SU-DHL-6 (cell line): ENCODE data around the gene TCN1.
"Not testable (repeated sequence)": the region's sequence is repeated elsewhere in the genome, so short reads cannot be mapped to it uniquely, and the experiment has no call there.

Source experiments
- H2AFZ ChIP-seq: fragments of 200-600 bp; sonication (generic); 2 replicates; pipeline ENCODE4 v1.6.1; 2014; ENCODE audit warnings: low read depth, mild to moderate bottlenecking, moderate library complexity, mixed read lengths, antibody characterized with exemption, low read length; ENCODE audit not compliant: severe bottlenecking
- H3F3A ChIP-seq: fragments of 200-600 bp; shearing (Covaris generic); 2 replicates; pipeline ENCODE4 v1.6.0; 2016; ENCODE audit warnings: antibody characterized with exemption, mild to moderate bottlenecking; ENCODE audit not compliant: insufficient read depth
- H3K27ac ChIP-seq: fragments of 200-600 bp; sonication (generic); 2 replicates; pipeline ENCODE4 v1.5.1; 2016; ENCODE audit warnings: low read depth, mild to moderate bottlenecking, low read length, moderate library complexity, mixed read lengths
- H3K27me3 ChIP-seq: fragments of 200-600 bp; sonication (generic), shearing (Covaris generic); 2 replicates; pipeline ENCODE4 v1.6.0; 2014; ENCODE audit warnings: mild to moderate bottlenecking, low read length
- H3K36me3 ChIP-seq: fragments of 200-600 bp; sonication (generic); 2 replicates; pipeline ENCODE4 v1.6.1; 2014; ENCODE audit warnings: mild to moderate bottlenecking, low read length, mixed read lengths
- H3K4me2 ChIP-seq: fragments of 300-600, 200-600 bp; shearing (Covaris generic), sonication (generic); 2 replicates; pipeline ENCODE4 v1.6.0; 2014; ENCODE audit warnings: low read length, low read depth, mild to moderate bottlenecking; ENCODE audit not compliant: poor library complexity, severe bottlenecking
- H3K4me3 ChIP-seq: fragments of 200-600 bp; sonication (generic); 2 replicates; pipeline ENCODE4 v1.5.1; 2014; ENCODE audit warnings: antibody characterized with exemption, low read length, mild to moderate bottlenecking, mixed read lengths; ENCODE audit not compliant: insufficient read depth, poor library complexity, severe bottlenecking
- H3K79me2 ChIP-seq: fragments of 200-600 bp; sonication (generic); 2 replicates; pipeline ENCODE4 v1.6.1; 2014; ENCODE audit warnings: mild to moderate bottlenecking, low read length, moderate library complexity; ENCODE audit not compliant: insufficient read depth
- H3K9ac ChIP-seq: fragments of 200-600 bp; sonication (generic); 2 replicates; pipeline ENCODE4 v1.7.0; 2014; ENCODE audit warnings: mild to moderate bottlenecking, low read length
- H3K9me2 ChIP-seq: fragments of 200-600 bp; sonication (generic); replicated peaks from 2 replicates; pipeline ENCODE4 v1.6.1; 2014; ENCODE audit warnings: low read length; ENCODE audit not compliant: insufficient read depth
- H3K9me3 ChIP-seq: fragments of 200-600 bp; sonication (generic); 2 replicates; pipeline ENCODE4 v1.6.1; 2014; ENCODE audit warnings: low read length, mixed read lengths; ENCODE audit not compliant: insufficient read depth
- H4K20me1 ChIP-seq: fragments of 200-600 bp; sonication (generic); 2 replicates; pipeline ENCODE4 v1.6.1; 2014; ENCODE audit warnings: low read depth, mild to moderate bottlenecking, antibody characterized with exemption, low read length, moderate library complexity, mixed read lengths
- CTCF ChIP-seq: fragments of 200-600 bp; sonication (generic); IDR thresholded peaks from one replicate; pipeline ENCODE4 v1.5.1; 2017; ENCODE audit warnings: antibody characterized with exemption, mild to moderate bottlenecking, low read length, moderate library complexity; ENCODE audit not compliant: insufficient read depth, poor library complexity, severe bottlenecking
- EZH2phosphoT487 ChIP-seq: fragments of 200-600 bp; sonication (generic), shearing (Covaris generic); conservative IDR thresholded peaks from 2 replicates; pipeline ENCODE4 v1.6.1; 2018; ENCODE audit warnings: mild to moderate bottlenecking, antibody characterized with exemption, low read length, moderate library complexity, mixed read lengths

Gene TCN1

GRCh38 chr11:59866397-59866796, at the start of gene TCN1:
Gene TCN1 (minus strand): TSS chr11:59866487. CDS start chr11:59866470, 17 bp downstream.
- no peaks in the 10 kb centered on the region for H3K27me3 ChIP-seq
- H4K20me1 ChIP-seq, result no peaks in the 10 kb centered on the region
- no peaks in the 10 kb centered on the region for H3K9me2 ChIP-seq
- H3K4me2 ChIP-seq, result no peak within 1 kb of the TSS
- H3K9me3 ChIP-seq, result no peaks in the 10 kb centered on the region
- TF ChIP-seq EZH2phosphoT487, result no peak
- no peak within 1 kb of the TSS for H3K9ac ChIP-seq
- no peak within 1 kb of the TSS for H2AFZ ChIP-seq
- no peak within 1 kb of the TSS for H3K27ac ChIP-seq
- no peak within 1 kb of the TSS for H3K4me3 ChIP-seq
- H3F3A ChIP-seq, result no peaks in the 10 kb centered on the region
- no peaks in the 10 kb centered on the region for H3K79me2 ChIP-seq
- H3K36me3 ChIP-seq, result no peaks in the 10 kb centered on the region

GRCh38 chr11:59903569-59903968, 37.3 kb upstream of the TCN1 start:
- H3K27me3 ChIP-seq, H3F3A ChIP-seq, H3K36me3 ChIP-seq, H3K4me3 ChIP-seq, H3K9ac ChIP-seq, H2AFZ ChIP-seq, H3K9me2 ChIP-seq, H3K79me2 ChIP-seq, H4K20me1 ChIP-seq, H3K9me3 ChIP-seq, H3K4me2 ChIP-seq, H3K27ac ChIP-seq: not testable (repeated sequence)

- Histone ChIP-seq H3K36me3 (no peaks in the 10 kb centered on the region), H3K4me2 (no peak overlapping the region), H3K27me3 (no peaks in the 10 kb centered on the region), H3F3A (no peaks in the 10 kb centered on the region), H3K27ac (no peak overlapping the region), H3K9me3 (no peaks in the 10 kb centered on the region), H3K79me2 (no peaks in the 10 kb centered on the region), H3K9me2 (no peaks in the 10 kb centered on the region), H4K20me1 (no peaks in the 10 kb centered on the region), H3K4me3 (no peak overlapping the region), H3K9ac (no peak overlapping the region), H2AFZ (no peak overlapping the region)
- TF ChIP-seq EZH2phosphoT487, result no peak
- TF ChIP-seq CTCF, result no peak
Measured at GRCh38 chr11:59901306-59901705, 35.0 kb upstream of the TCN1 start.

- Histone ChIP-seq H3K27me3 (no peaks in the 10 kb centered on the region), H4K20me1 (no peaks in the 10 kb centered on the region), H3K4me3 (no peak overlapping the region), H3K4me2 (no peak overlapping the region), H3K36me3 (no peaks in the 10 kb centered on the region), H2AFZ (no peak overlapping the region), H3K9me3 (no peaks in the 10 kb centered on the region), H3K9me2 (no peaks in the 10 kb centered on the region), H3K9ac (no peak overlapping the region), H3K79me2 (no peaks in the 10 kb centered on the region), H3K27ac (no peak overlapping the region), H3F3A (no peaks in the 10 kb centered on the region)
- no peak for TF ChIP-seq EZH2phosphoT487
- no peak for TF ChIP-seq CTCF
Measured at GRCh38 chr11:59900366-59901126, 34.3 kb upstream of the TCN1 start.
